Right renal cortex interstitium (tissue), 3 donors: ENCODE results near the gene CHST7. TPM values are rescaled to one million over a fixed set of nuclear protein-coding genes. Genes with fewer than 3 reads are reported as not detected.
A peak's percentile ranks its signal among the peaks of the same experiment; 100 is the strongest.
"Not testable (repeated sequence)": the region's sequence is repeated elsewhere in the genome, so short reads cannot be mapped to it uniquely, and the experiment has no call there.

Experiments
- DNase-seq, 3 donors: peaks; one replicate each; pipeline ENCODE4 v3.0.0-alpha.2; 2013; ENCODE audit warnings: low read depth in 3 of 3, low spot score in 2 of 3
- polyA plus RNA-seq, 3 donors: library from polyadenylated mRNA; unstranded; fragments of 120-200 nt; gene quantifications; one replicate each; pipeline ENCODE4 v1.2.1, GENCODE V29; 2013; ENCODE audit not compliant: insufficient read length in 3 of 3

CHST7 gene
- polyA plus RNA-seq, result 1 to 10 TPM; 1.8 to 2.5 (median 2.2) TPM

- DNase-seq, result no peak
Observed at GRCh38 chrX:46573331-46573891, at the start of gene CHST7. CHST7 (plus strand) TSS chrX:46573765; CDS start chrX:46573932, 167 bp downstream.

- DNase-seq, result not testable (repeated sequence)
Observed at GRCh38 chrX:46528640-46529039, 44.9 kb upstream of the CHST7 start.

- DNase-seq, result not testable (repeated sequence)
Observed at GRCh38 chrX:46529740-46530403, 43.7 kb upstream of the CHST7 start.

- DNase-seq, result not testable (repeated sequence)
Observed at GRCh38 chrX:46530404-46530908, 43.1 kb upstream of the CHST7 start.

GRCh38 chrX:46531442-46531841 is 42.1 kb upstream of the CHST7 start:
- no peak for DNase-seq

GRCh38 chrX:46543441-46543840 is 30.1 kb upstream of the CHST7 start:
- DNase-seq, result no peak

GRCh38 chrX:46544527-46544926 is 29.0 kb upstream of the CHST7 start:
- DNase-seq, result not testable (repeated sequence)

GRCh38 chrX:46545111-46546005 is 28.2 kb upstream of the CHST7 start, which contains the start of gene ZNF674:
ZNF674 (minus strand) TSS chrX:46545421; CDS start chrX:46542087, 3,334 bp downstream.
- peak; percentile 80 to 82 (median 80) for DNase-seq

- no peak for DNase-seq
Observed at GRCh38 chrX:46547857-46548256, 25.7 kb upstream of the CHST7 start.

- DNase-seq, result no peak
Observed at GRCh38 chrX:46549914-46550313, 23.7 kb upstream of the CHST7 start.

GRCh38 chrX:46551494-46552128 is 22.0 kb upstream of the CHST7 start:
- no peak for DNase-seq

GRCh38 chrX:46553935-46554334 is 19.6 kb upstream of the CHST7 start:
- DNase-seq, result no peak

GRCh38 chrX:46554942-46555341 is 18.6 kb upstream of the CHST7 start:
- DNase-seq, result no peak

- no peak for DNase-seq
Observed at GRCh38 chrX:46559062-46559461, 14.5 kb upstream of the CHST7 start.

- no peak for DNase-seq
Observed at GRCh38 chrX:46561824-46562657, 11.5 kb upstream of the CHST7 start.

GRCh38 chrX:46567388-46567787 is 6.2 kb upstream of the CHST7 start:
- no peak for DNase-seq

- DNase-seq, result no peak
Observed at GRCh38 chrX:46569621-46570020, 3.9 kb upstream of the CHST7 start.

- DNase-seq, result no peak
Observed at GRCh38 chrX:46571423-46572339, 1.9 kb upstream of the CHST7 start.
